ENCODE measurements around the gene OLFM3.

DNA sequence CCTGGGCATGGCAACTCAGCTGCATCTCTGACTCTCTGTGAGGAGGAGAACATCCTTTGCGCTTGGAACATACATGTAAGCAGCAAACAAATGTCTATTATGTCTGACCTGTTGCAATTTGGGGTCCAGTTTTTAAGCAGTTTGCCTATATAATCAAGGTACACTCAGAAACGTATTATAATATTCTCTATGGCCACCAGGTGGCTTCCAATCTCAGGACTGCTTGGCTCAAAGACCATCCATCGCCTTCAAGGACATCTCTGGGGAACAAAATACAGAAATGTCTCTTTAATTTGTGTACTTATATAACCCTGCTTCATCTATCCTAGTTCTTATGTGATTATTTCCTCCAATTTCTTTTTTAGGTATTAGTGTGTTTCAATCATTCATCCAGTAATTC, 227.2 kb downstream of the OLFM3 start:
- peak; percentile 79 for TF ChIP-seq CTCF (conservative IDR thresholded peaks at IDR 0.05)
- TF ChIP-seq EZH2 (IDR thresholded peaks at IDR 0.05; ENCODE audit: low read depth) = no peak
